ENCODE measurements around the gene GGNBP2. TPM values are rescaled to one million over a fixed set of nuclear protein-coding genes. Genes with fewer than 3 reads are reported as not detected.

The GGNBP2 gene
- polyA plus RNA-seq, 3 donors = 22.3 to 89.5 (median 31.5) TPM

GRCh38 chr17:36506249-36506826 is 38.4 kb upstream of the GGNBP2 start:
- Histone ChIP-seq H2AFZ (ENCODE audit: insufficient read depth, low read depth, low read length, poor library complexity, severe bottlenecking) (no peak overlapping the region), H3K9me3 (replicated peaks in 1 of 2; ENCODE audit: control insufficient read depth in 1 of 2, insufficient read depth in 1 of 2, low read length in 2 of 2) (no peaks in the 10 kb centered on the region), H3K36me3 (replicated peaks in 1 of 2; ENCODE audit: control insufficient read depth in 1 of 2, insufficient read depth in 2 of 2, low read length in 2 of 2) (peaks cover 34 to 93% of the 10 kb centered on the region in 2 donors), H3K4me2 (replicated peaks; ENCODE audit: extremely low read depth, low read length, poor library complexity, severe bottlenecking) (no peak overlapping the region), H3K27ac (ENCODE audit: low read depth in 1 of 2, low read length in 2 of 2) (no peak overlapping the region), H3K4me3 (replicated peaks in 1 of 3; ENCODE audit: low read depth in 2 of 3, low read length in 3 of 3) (no peak overlapping the region), H4K20me1 (ENCODE audit: insufficient read depth, low read length) (no peaks in the 10 kb centered on the region), H3K4me1 (ENCODE audit: control insufficient read depth in 1 of 2, insufficient read depth in 2 of 2, low read length in 2 of 2) (no peaks in the 10 kb centered on the region), H3K9ac (ENCODE audit: insufficient read depth, low read length, poor library complexity, severe bottlenecking) (no peak overlapping the region), H3K27me3 (ENCODE audit: control insufficient read depth in 2 of 2, insufficient read depth in 2 of 2, low read length in 2 of 2) (no peaks in the 10 kb centered on the region), H3K79me2 (ENCODE audit: insufficient read depth, low read length) (no peaks in the 10 kb centered on the region)
- no peak for DNase-seq
- H3K4me1 Mint-ChIP-seq = no peaks in the 10 kb centered on the region
- no peak overlapping the region for H3K4me3 Mint-ChIP-seq
- no peaks in the 10 kb centered on the region for H3K9me3 Mint-ChIP-seq
- intact Hi-C loops (cut with micrococcal nuclease) = no loop called here
- H3K27me3 Mint-ChIP-seq (ENCODE audit: low read depth in 3 of 3) = no peaks in the 10 kb centered on the region
- H3K27ac Mint-ChIP-seq = no peak overlapping the region
- 100% methylated on average over 2 of the region's 6 CpGs for WGBS (ENCODE audit: insufficient coverage)
- H3K36me3 Mint-ChIP-seq = peaks cover 64 to 81% of the 10 kb centered on the region in 2 donors
- TF ChIP-seq, protein P1, sequence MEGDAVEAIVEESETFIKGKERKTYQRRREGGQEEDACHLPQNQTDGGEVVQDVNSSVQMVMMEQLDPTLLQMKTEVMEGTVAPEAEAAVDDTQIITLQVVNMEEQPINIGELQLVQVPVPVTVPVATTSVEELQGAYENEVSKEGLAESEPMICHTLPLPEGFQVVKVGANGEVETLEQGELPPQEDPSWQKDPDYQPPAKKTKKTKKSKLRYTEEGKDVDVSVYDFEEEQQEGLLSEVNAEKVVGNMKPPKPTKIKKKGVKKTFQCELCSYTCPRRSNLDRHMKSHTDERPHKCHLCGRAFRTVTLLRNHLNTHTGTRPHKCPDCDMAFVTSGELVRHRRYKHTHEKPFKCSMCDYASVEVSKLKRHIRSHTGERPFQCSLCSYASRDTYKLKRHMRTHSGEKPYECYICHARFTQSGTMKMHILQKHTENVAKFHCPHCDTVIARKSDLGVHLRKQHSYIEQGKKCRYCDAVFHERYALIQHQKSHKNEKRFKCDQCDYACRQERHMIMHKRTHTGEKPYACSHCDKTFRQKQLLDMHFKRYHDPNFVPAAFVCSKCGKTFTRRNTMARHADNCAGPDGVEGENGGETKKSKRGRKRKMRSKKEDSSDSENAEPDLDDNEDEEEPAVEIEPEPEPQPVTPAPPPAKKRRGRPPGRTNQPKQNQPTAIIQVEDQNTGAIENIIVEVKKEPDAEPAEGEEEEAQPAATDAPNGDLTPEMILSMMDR (IDR thresholded peaks at IDR 0.05) = no peak

DNA sequence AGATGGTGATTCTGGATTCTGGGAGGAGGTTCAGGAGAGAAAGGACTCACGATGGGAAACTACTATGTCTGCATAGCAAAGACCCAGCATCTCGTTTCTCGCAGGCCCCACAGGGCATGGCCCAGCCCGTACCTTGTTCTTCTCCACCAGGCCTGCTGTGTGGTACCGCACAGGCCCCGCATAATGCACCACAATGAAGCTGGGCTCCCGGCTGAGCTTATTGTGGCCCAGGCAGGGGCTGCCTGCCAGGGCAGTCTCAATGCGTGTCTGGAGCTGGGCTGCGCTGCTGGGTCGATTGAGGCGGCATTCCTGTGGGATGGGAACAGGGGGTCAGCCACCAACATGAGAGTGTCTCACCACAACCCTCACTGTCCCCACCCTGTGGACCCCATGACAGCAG is 37.9 kb upstream of the GGNBP2 start:
- TF ChIP-seq, protein P1 (IDR thresholded peaks at IDR 0.05) = no peak
- Histone ChIP-seq H3K79me2 (ENCODE audit: insufficient read depth, low read length) (no peaks in the 10 kb centered on the region), H3K4me2 (replicated peaks; ENCODE audit: extremely low read depth, low read length, poor library complexity, severe bottlenecking) (no peak overlapping the region), H3K36me3 (replicated peaks in 1 of 2; ENCODE audit: control insufficient read depth in 1 of 2, insufficient read depth in 2 of 2, low read length in 2 of 2) (peaks cover 34 to 94% of the 10 kb centered on the region in 2 donors), H3K9me3 (replicated peaks in 1 of 2; ENCODE audit: control insufficient read depth in 1 of 2, insufficient read depth in 1 of 2, low read length in 2 of 2) (no peaks in the 10 kb centered on the region), H3K27ac (ENCODE audit: low read depth in 1 of 2, low read length in 2 of 2) (no peak overlapping the region), H3K4me1 (ENCODE audit: control insufficient read depth in 1 of 2, insufficient read depth in 2 of 2, low read length in 2 of 2) (no peaks in the 10 kb centered on the region), H3K9ac (ENCODE audit: insufficient read depth, low read length, poor library complexity, severe bottlenecking) (no peak overlapping the region), H2AFZ (ENCODE audit: insufficient read depth, low read depth, low read length, poor library complexity, severe bottlenecking) (no peak overlapping the region), H3K4me3 (replicated peaks in 1 of 3; ENCODE audit: low read depth in 2 of 3, low read length in 3 of 3) (no peak overlapping the region), H3K27me3 (ENCODE audit: control insufficient read depth in 2 of 2, insufficient read depth in 2 of 2, low read length in 2 of 2) (no peaks in the 10 kb centered on the region), H4K20me1 (ENCODE audit: insufficient read depth, low read length) (no peaks in the 10 kb centered on the region)
- no peaks in the 10 kb centered on the region for H3K4me1 Mint-ChIP-seq
- H3K4me3 Mint-ChIP-seq = no peak overlapping the region
- H3K27ac Mint-ChIP-seq = peak overlapping the region in 1 of 7 donors; percentile 68
- WGBS (ENCODE audit: insufficient coverage) = 95% methylated on average over 7 of the region's 11 CpGs
- no peaks in the 10 kb centered on the region for H3K27me3 Mint-ChIP-seq (ENCODE audit: low read depth in 3 of 3)
- intact Hi-C loops (cut with micrococcal nuclease) = no loop called here
- H3K9me3 Mint-ChIP-seq = no peaks in the 10 kb centered on the region
- no peak for DNase-seq
- peaks cover 64 to 77% of the 10 kb centered on the region in 2 donors for H3K36me3 Mint-ChIP-seq

Measured in CD14-positive monocyte (primary cell).